Measurements from ENCODE around the gene SLC22A8. TPM values are rescaled to one million over a fixed set of nuclear protein-coding genes. Genes with fewer than 3 reads are reported as not detected.

The SLC22A8 gene
- not detected in 5 replicates for total RNA-seq (2022; extraction: Qiagen RNA extraction; ENCODE audit: low read depth)

GRCh38 chr11:63015521-63016215 is at the start of gene SLC22A8:
Gene SLC22A8, minus strand, starts transcription at chr11:63015841. Its CDS starts 883 bp downstream, at chr11:63014958.

GRCh38 chr11:62984451-62984991 is 31.1 kb downstream of the SLC22A8 start, which contains the start of gene SLC22A6:
Gene SLC22A6, minus strand, starts transcription at chr11:62984967. Its CDS starts 277 bp downstream, at chr11:62984690.

Other genes with a start within 250 kb of the SLC22A8 start
- gene TAF6L, start 244.4 kb downstream of the SLC22A8 start, total RNA-seq (2022; extraction: Qiagen RNA extraction; ENCODE audit: low read depth) = 13.6 to 17.9 TPM (median 16.1 TPM) in 5 replicates
- gene TMEM179B, start 228.4 kb downstream of the SLC22A8 start, total RNA-seq (2022; extraction: Qiagen RNA extraction; ENCODE audit: low read depth) = 67.5 to 93.2 TPM (median 88.1 TPM) in 5 replicates
- gene TMEM223, start 223.8 kb downstream of the SLC22A8 start, total RNA-seq (2022; extraction: Qiagen RNA extraction; ENCODE audit: low read depth) = 19.1 to 31.3 TPM (median 28.3 TPM) in 5 replicates
- 48.0 to 61.2 TPM (median 57.6 TPM) in 5 replicates for gene NXF1, start 210.4 kb downstream of the SLC22A8 start, total RNA-seq (2022; extraction: Qiagen RNA extraction; ENCODE audit: low read depth)
- 19.8 to 29.3 TPM (median 27.5 TPM) in 5 replicates for gene STX5, start 183.8 kb downstream of the SLC22A8 start, total RNA-seq (2022; extraction: Qiagen RNA extraction; ENCODE audit: low read depth)
- gene TEX54, start 183.0 kb downstream of the SLC22A8 start, total RNA-seq (2022; extraction: Qiagen RNA extraction; ENCODE audit: low read depth) = not detected in 5 replicates
- gene WDR74, start 176.3 kb downstream of the SLC22A8 start, total RNA-seq (2022; extraction: Qiagen RNA extraction; ENCODE audit: low read depth) = 74.7 to 85.8 TPM (median 82.6 TPM) in 5 replicates
- 884 to 1,045 TPM (median 1,010 TPM) in 5 replicates for gene SLC3A2, start 134.9 kb downstream of the SLC22A8 start, total RNA-seq (2022; extraction: Qiagen RNA extraction; ENCODE audit: low read depth)
- gene CHRM1, start 94.5 kb downstream of the SLC22A8 start, total RNA-seq (2022; extraction: Qiagen RNA extraction; ENCODE audit: low read depth) = 0.06 to 0.20 TPM in 2 of 5 replicates, not detected in the others
- not detected in 5 replicates for gene SLC22A6, start 30.9 kb downstream of the SLC22A8 start, total RNA-seq (2022; extraction: Qiagen RNA extraction; ENCODE audit: low read depth)
- not detected in 5 replicates for gene SLC22A24, start 128.4 kb upstream of the SLC22A8 start, total RNA-seq (2022; extraction: Qiagen RNA extraction; ENCODE audit: low read depth)
- gene SLC22A25, start 227.8 kb upstream of the SLC22A8 start, total RNA-seq (2022; extraction: Qiagen RNA extraction; ENCODE audit: low read depth) = not detected in 5 replicates